Fibroblast of villous mesenchyme (primary cell): ENCODE data around the gene VGLL4. TPM values are rescaled to one million over a fixed set of nuclear protein-coding genes. Genes with fewer than 3 reads are reported as not detected.

Source experiments
- DNase-seq: peaks from one replicate; pipeline ENCODE4 v3.0.0-alpha.2; 2010; ENCODE audit warnings: low read depth
- H3K4me3 ChIP-seq: 2 replicates; pipeline ENCODE4 v1.5.1; 2011; ENCODE audit warnings: low read depth, mild to moderate bottlenecking, low read length
- CTCF ChIP-seq: IDR thresholded peaks from 2 replicates; pipeline ENCODE4 v1.5.1; 2012; ENCODE audit warnings: low read depth, mild to moderate bottlenecking, low read length; ENCODE audit not compliant: insufficient read depth
- total RNA-seq: library from RNA; depleted of rRNA; stranded (reverse); fragments of >200 nt; gene quantifications from 2 replicates; pipeline ENCODE4 v1.2.3, GENCODE V29; 2012

VGLL4 gene
- total RNA-seq, 1 donor, result 65.6 TPM

GRCh38 chr3:11662392-11662990 lies 18.8 kb upstream of the VGLL4 start:
- H3K4me3 ChIP-seq, result no peak overlapping the region
- peak; percentile 50 for TF ChIP-seq CTCF
- no peak for DNase-seq

GRCh38 chr3:11661827-11662226 lies 18.1 kb upstream of the VGLL4 start:
- H3K4me3 ChIP-seq, result no peak overlapping the region
- peak; percentile 40 for DNase-seq
- TF ChIP-seq CTCF, result no peak

- no peak overlapping the region for H3K4me3 ChIP-seq
Observed at GRCh38 chr3:11661052-11661656, 17.4 kb upstream of the VGLL4 start.

GRCh38 chr3:11660242-11660641 lies 16.5 kb upstream of the VGLL4 start:
- DNase-seq, result no peak
- TF ChIP-seq CTCF, result no peak
- H3K4me3 ChIP-seq, result no peak overlapping the region

More at GRCh38 chr3:11661052-11661656, 17.4 kb upstream of the VGLL4 start:
- DNase-seq, result no peak
- no peak for TF ChIP-seq CTCF

GRCh38 chr3:11658180-11658579 lies 14.5 kb upstream of the VGLL4 start:
- H3K4me3 ChIP-seq, result no peak overlapping the region
- TF ChIP-seq CTCF, result no peak
- no peak for DNase-seq

- TF ChIP-seq CTCF, result peak; percentile 40
- no peak for DNase-seq
- no peak overlapping the region for H3K4me3 ChIP-seq
Observed at GRCh38 chr3:11655196-11655928, 11.6 kb upstream of the VGLL4 start.
